Measurements from ENCODE around the gene SMYD3.

The SMYD3 gene

DNA sequence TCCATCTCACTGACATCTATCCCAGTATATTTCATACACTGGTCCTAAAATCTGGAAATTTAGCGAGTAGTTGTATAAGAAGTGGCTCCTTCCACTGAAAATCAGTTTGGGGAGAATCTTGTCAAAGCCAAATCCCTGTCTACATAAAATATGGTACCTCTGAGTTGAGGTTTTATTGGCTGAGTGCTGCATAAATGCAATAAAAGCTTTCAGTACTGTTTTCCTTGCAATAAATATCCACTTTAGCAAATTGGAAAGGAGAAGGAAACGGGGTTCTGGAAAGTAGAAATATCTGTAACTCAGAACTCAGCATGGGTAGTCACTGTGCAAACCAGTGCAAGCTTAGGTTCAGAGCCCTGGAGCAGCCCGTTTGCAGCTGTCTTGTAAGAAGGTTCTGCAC, 580.2 kb downstream of the SMYD3 start:
- H3K23ac ChIP-seq (ENCODE audit: low read length in 2 of 2): no peak overlapping the region
- no peak overlapping the region for H3K9ac ChIP-seq (ENCODE audit: low read length)
- H2BK120ac ChIP-seq (ENCODE audit: low read depth, low read length): no peak overlapping the region
- H3K9me3 ChIP-seq (ENCODE audit: control insufficient read depth, low read length): no peaks in the 10 kb centered on the region
- no peak overlapping the region for H2BK5ac ChIP-seq (ENCODE audit: low read depth, low read length, poor library complexity, severe bottlenecking)
- no peak overlapping the region for H3K18ac ChIP-seq (ENCODE audit: low read depth in 1 of 2, low read length in 2 of 2)
- no peak overlapping the region for H4K91ac ChIP-seq (ENCODE audit: low read length)
- peaks cover 0 to 23% of the 10 kb centered on the region in 2 experiments for H3K36me3 ChIP-seq (ENCODE audit: control insufficient read depth in 1 of 2, insufficient read depth in 2 of 2, low read depth in 1 of 2, low read length in 2 of 2)
- H3K4ac ChIP-seq (ENCODE audit: low read depth in 1 of 2, low read length in 2 of 2): no peak overlapping the region
- 73% methylated on average over 2 of the region's 3 CpGs for WGBS
- no peaks in the 10 kb centered on the region for H3K4me1 ChIP-seq (ENCODE audit: control insufficient read depth, insufficient read depth, low read depth, low read length)
- no peak overlapping the region for H4K8ac ChIP-seq (ENCODE audit: low read length)
- no peak overlapping the region for H2BK12ac ChIP-seq (ENCODE audit: low read length in 2 of 2)
- H3K14ac ChIP-seq (ENCODE audit: low read length in 2 of 2): no peak overlapping the region
- no peak overlapping the region for H2AFZ ChIP-seq (ENCODE audit: low read depth, low read length)
- H2BK15ac ChIP-seq (ENCODE audit: low read depth, poor library complexity, severe bottlenecking): no peak overlapping the region
- no peak overlapping the region for H2AK5ac ChIP-seq (ENCODE audit: low read length, severe bottlenecking)
- H3K79me1 ChIP-seq (replicated peaks; ENCODE audit: low read length, poor library complexity, severe bottlenecking): no peaks in the 10 kb centered on the region
- no peak for DNase-seq
- no peak overlapping the region for H3K27ac ChIP-seq (ENCODE audit: low read length, poor library complexity, severe bottlenecking)
- no peak overlapping the region for H3K4me3 ChIP-seq (ENCODE audit: insufficient read depth in 1 of 2, low read depth in 1 of 2, low read length in 2 of 2)
- no peaks in the 10 kb centered on the region for H3K27me3 ChIP-seq (ENCODE audit: control insufficient read depth in 1 of 2, insufficient read depth in 1 of 2, low read length in 2 of 2)
- no peak overlapping the region for H3K4me2 ChIP-seq (ENCODE audit: low read length, poor library complexity, severe bottlenecking)

DNA sequence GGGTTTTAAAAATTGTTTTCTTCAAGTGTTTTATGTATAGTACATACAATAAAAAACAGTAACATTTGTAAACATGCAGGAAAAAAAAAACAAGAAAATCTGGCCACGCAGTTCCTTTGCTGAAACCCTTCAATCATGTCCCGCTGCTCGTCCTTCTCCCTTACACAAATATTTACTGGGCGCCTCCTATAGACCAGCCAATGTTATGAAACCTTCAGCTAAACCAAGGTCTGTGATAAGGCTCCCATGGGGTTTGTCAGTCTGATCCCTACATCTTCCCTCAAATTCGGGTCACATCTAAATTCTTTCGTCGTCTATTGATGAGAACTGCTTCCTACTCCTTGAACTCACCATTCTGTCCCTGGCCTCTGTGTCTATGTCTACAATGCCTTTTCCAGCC, 583.9 kb downstream of the SMYD3 start:
- no peak overlapping the region for H2BK12ac ChIP-seq (ENCODE audit: low read length in 2 of 2)
- peaks cover 0 to 15% of the 10 kb centered on the region in 2 experiments for H3K36me3 ChIP-seq (ENCODE audit: control insufficient read depth in 1 of 2, insufficient read depth in 2 of 2, low read depth in 1 of 2, low read length in 2 of 2)
- no peak overlapping the region for H2AK5ac ChIP-seq (ENCODE audit: low read length, severe bottlenecking)
- H2AFZ ChIP-seq (ENCODE audit: low read depth, low read length): no peak overlapping the region
- no peaks in the 10 kb centered on the region for H3K9me3 ChIP-seq (ENCODE audit: control insufficient read depth, low read length)
- no peak overlapping the region for H3K14ac ChIP-seq (ENCODE audit: low read length in 2 of 2)
- no peak overlapping the region for H3K23ac ChIP-seq (ENCODE audit: low read length in 2 of 2)
- no peak overlapping the region for H3K27ac ChIP-seq (ENCODE audit: low read length, poor library complexity, severe bottlenecking)
- H3K9ac ChIP-seq (ENCODE audit: low read length): no peak overlapping the region
- no peak overlapping the region for H2BK120ac ChIP-seq (ENCODE audit: low read depth, low read length)
- H3K4me3 ChIP-seq (ENCODE audit: insufficient read depth in 1 of 2, low read depth in 1 of 2, low read length in 2 of 2): no peak overlapping the region
- H3K4ac ChIP-seq (ENCODE audit: low read depth in 1 of 2, low read length in 2 of 2): no peak overlapping the region
- H3K4me2 ChIP-seq (ENCODE audit: low read length, poor library complexity, severe bottlenecking): no peak overlapping the region
- H4K8ac ChIP-seq (ENCODE audit: low read length): no peak overlapping the region
- no peaks in the 10 kb centered on the region for H3K4me1 ChIP-seq (ENCODE audit: control insufficient read depth, insufficient read depth, low read depth, low read length)
- WGBS: 85% methylated on average over 7 of the region's 7 CpGs
- no peak overlapping the region for H4K91ac ChIP-seq (ENCODE audit: low read length)
- no peak overlapping the region for H2BK15ac ChIP-seq (ENCODE audit: low read depth, poor library complexity, severe bottlenecking)
- H3K27me3 ChIP-seq (ENCODE audit: control insufficient read depth in 1 of 2, insufficient read depth in 1 of 2, low read length in 2 of 2): no peaks in the 10 kb centered on the region
- H2BK5ac ChIP-seq (ENCODE audit: low read depth, low read length, poor library complexity, severe bottlenecking): no peak overlapping the region
- H3K79me1 ChIP-seq (replicated peaks; ENCODE audit: low read length, poor library complexity, severe bottlenecking): no peaks in the 10 kb centered on the region
- no peak for DNase-seq
- no peak overlapping the region for H3K18ac ChIP-seq (ENCODE audit: low read depth in 1 of 2, low read length in 2 of 2)

DNA sequence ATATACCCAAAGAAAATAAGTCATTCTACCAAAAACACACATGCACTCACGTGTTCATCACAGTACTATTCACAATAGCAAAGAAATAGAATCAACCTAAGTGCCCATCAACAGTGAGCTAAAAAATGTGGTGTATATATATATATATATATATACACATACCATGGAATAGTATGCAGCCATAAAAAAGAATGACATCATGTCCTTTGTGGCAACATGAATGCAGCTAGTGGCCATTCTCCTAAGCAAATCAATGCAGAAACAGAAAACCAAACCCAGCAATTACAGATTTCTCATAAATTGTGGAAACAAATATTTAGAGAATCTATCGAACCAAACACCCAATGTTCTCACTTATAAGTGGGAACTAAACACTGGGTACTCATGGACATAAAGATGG, 585.7 kb downstream of the SMYD3 start:
- Histone ChIP-seq H2BK5ac (ENCODE audit: low read depth, low read length, poor library complexity, severe bottlenecking) (no peak overlapping the region), H2AK5ac (ENCODE audit: low read length, severe bottlenecking) (no peak overlapping the region), H3K4me2 (ENCODE audit: low read length, poor library complexity, severe bottlenecking) (no peak overlapping the region), H3K4ac (ENCODE audit: low read depth in 1 of 2, low read length in 2 of 2) (no peak overlapping the region), H3K4me3 (ENCODE audit: insufficient read depth in 1 of 2, low read depth in 1 of 2, low read length in 2 of 2) (no peak overlapping the region), H4K8ac (ENCODE audit: low read length) (no peak overlapping the region), H2BK12ac (ENCODE audit: low read length in 2 of 2) (no peak overlapping the region), H3K27me3 (ENCODE audit: control insufficient read depth in 1 of 2, insufficient read depth in 1 of 2, low read length in 2 of 2) (no peaks in the 10 kb centered on the region), H3K9ac (ENCODE audit: low read length) (no peak overlapping the region), H3K18ac (ENCODE audit: low read depth in 1 of 2, low read length in 2 of 2) (no peak overlapping the region), H3K27ac (ENCODE audit: low read length, poor library complexity, severe bottlenecking) (no peak overlapping the region), H3K79me1 (replicated peaks; ENCODE audit: low read length, poor library complexity, severe bottlenecking) (no peaks in the 10 kb centered on the region), H2BK15ac (ENCODE audit: low read depth, poor library complexity, severe bottlenecking) (no peak overlapping the region), H2BK120ac (ENCODE audit: low read depth, low read length) (no peak overlapping the region), H2AFZ (ENCODE audit: low read depth, low read length) (no peak overlapping the region), H3K9me3 (ENCODE audit: control insufficient read depth, low read length) (no peaks in the 10 kb centered on the region), H3K36me3 (ENCODE audit: control insufficient read depth in 1 of 2, insufficient read depth in 2 of 2, low read depth in 1 of 2, low read length in 2 of 2) (peaks cover 0 to 4% of the 10 kb centered on the region in 2 experiments), H3K14ac (ENCODE audit: low read length in 2 of 2) (no peak overlapping the region), H4K91ac (ENCODE audit: low read length) (no peak overlapping the region), H3K4me1 (ENCODE audit: control insufficient read depth, insufficient read depth, low read depth, low read length) (no peaks in the 10 kb centered on the region), H3K23ac (ENCODE audit: low read length in 2 of 2) (no peak overlapping the region)
- DNase-seq: no peak
- no CpG with 5 or more reads among the region's 2 CpGs for WGBS

DNA sequence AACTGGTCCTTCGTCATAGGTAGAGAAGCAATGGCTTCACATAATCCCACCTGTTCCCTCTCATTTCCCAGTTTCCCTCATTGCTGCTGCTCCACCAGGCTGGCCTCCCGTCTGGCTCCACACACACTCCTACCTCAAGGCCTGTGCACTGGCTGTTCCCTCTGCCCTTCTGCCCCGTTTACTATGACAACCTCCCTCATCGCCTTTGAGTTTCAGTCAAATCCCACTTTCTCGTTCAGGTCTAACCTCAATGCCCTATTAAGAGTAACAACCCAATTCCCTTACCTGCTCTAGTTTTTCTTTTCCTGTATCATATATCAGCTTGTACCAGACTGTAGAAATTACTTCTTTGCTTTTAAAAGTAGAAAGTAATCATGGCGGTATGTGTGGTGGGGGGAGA, 589.7 kb downstream of the SMYD3 start:
- Histone ChIP-seq H3K9ac (ENCODE audit: low read length) (no peak overlapping the region), H3K9me3 (ENCODE audit: control insufficient read depth, low read length) (no peaks in the 10 kb centered on the region), H2AFZ (ENCODE audit: low read depth, low read length) (no peak overlapping the region), H3K4ac (ENCODE audit: low read depth in 1 of 2, low read length in 2 of 2) (no peak overlapping the region), H3K36me3 (ENCODE audit: control insufficient read depth in 1 of 2, insufficient read depth in 2 of 2, low read depth in 1 of 2, low read length in 2 of 2) (peaks cover 0 to 15% of the 10 kb centered on the region in 2 experiments), H3K27me3 (ENCODE audit: control insufficient read depth in 1 of 2, insufficient read depth in 1 of 2, low read length in 2 of 2) (no peaks in the 10 kb centered on the region), H4K91ac (ENCODE audit: low read length) (no peak overlapping the region), H2BK5ac (ENCODE audit: low read depth, low read length, poor library complexity, severe bottlenecking) (no peak overlapping the region), H4K8ac (ENCODE audit: low read length) (no peak overlapping the region), H3K18ac (ENCODE audit: low read depth in 1 of 2, low read length in 2 of 2) (no peak overlapping the region), H3K27ac (ENCODE audit: low read length, poor library complexity, severe bottlenecking) (no peak overlapping the region), H3K4me1 (ENCODE audit: control insufficient read depth, insufficient read depth, low read depth, low read length) (no peaks in the 10 kb centered on the region), H2BK12ac (ENCODE audit: low read length in 2 of 2) (no peak overlapping the region), H3K4me3 (ENCODE audit: insufficient read depth in 1 of 2, low read depth in 1 of 2, low read length in 2 of 2) (no peak overlapping the region), H2AK5ac (ENCODE audit: low read length, severe bottlenecking) (no peak overlapping the region), H2BK120ac (ENCODE audit: low read depth, low read length) (no peak overlapping the region), H3K4me2 (ENCODE audit: low read length, poor library complexity, severe bottlenecking) (no peak overlapping the region), H3K79me1 (replicated peaks; ENCODE audit: low read length, poor library complexity, severe bottlenecking) (no peaks in the 10 kb centered on the region), H2BK15ac (ENCODE audit: low read depth, poor library complexity, severe bottlenecking) (no peak overlapping the region), H3K23ac (ENCODE audit: low read length in 2 of 2) (no peak overlapping the region), H3K14ac (ENCODE audit: low read length in 2 of 2) (no peak overlapping the region)
- DNase-seq: no peak
- WGBS: 97% methylated on average over 6 of the region's 6 CpGs
